GM18502 (cell line): Measurements from ENCODE around the gene SMARCA2.
"Not testable (repeated sequence)": the region's sequence is repeated elsewhere in the genome, so short reads cannot be mapped to it uniquely, and the experiment has no call there.

Experiments
- ATAC-seq: cut with Tn5 transposase; IDR thresholded peaks from one replicate; pipeline ENCODE4 v1.9.1; 2021; ENCODE audit warnings: mild to moderate bottlenecking; ENCODE audit not compliant: unreplicated experiment, poor library complexity

SMARCA2 gene

GRCh38 chr9:2132484-2133082 lies 117.4 kb downstream of the SMARCA2 start:
- no peak for ATAC-seq

- no peak for ATAC-seq
Observed at GRCh38 chr9:2134391-2134790, 119.2 kb downstream of the SMARCA2 start.

DNA sequence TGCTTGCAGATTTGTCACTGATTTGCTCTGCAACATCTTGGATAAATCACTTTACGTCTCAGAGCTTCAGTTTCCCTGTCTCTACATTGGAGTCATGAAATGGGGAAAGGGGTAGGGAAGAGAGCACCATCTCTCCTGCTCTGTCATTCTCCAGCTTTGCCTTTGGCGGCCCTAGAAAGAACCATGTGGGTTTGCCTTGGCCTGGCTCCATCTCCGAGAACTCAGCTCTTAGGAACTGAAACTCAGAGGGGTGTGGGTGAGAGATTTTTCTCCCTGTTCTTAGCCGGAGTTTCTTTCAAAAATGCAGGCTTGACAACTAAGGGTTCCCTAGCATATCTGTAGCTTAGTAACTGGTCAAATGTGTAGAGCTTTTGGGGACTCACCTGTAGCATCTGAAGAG lies 123.5 kb downstream of the SMARCA2 start:
- no peak for ATAC-seq

DNA sequence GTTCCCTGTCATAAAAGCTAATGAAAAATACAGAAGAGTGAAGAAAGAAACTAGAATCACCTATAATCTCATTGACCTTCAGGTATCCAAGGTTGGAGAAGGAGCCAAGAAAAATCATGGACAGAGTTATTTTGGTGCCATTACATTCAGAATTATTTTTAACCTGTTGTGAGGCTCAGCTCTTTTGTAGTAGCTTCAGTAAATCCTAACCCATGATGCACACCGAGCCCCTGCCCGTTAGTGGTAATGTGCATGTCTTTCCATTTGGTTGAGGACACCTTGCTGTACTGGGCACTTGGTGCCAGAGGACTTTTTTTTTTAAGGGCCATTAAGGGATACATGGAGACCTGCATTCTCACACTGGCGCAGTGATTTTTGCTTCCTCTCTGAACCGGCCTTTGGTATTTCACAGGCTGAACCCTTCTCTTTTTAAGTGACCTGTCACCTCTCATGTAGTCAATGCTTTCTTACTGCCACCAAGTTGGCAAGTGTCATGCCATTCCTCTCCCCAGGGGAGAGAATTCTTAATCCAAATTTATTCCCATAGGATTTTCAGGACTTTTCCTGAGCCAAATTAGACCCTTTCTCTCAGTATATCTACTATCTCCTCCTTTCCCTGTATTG lies 125.6 kb downstream of the SMARCA2 start:
- no peak for ATAC-seq

GRCh38 chr9:2142212-2142611 lies 127.1 kb downstream of the SMARCA2 start:
- ATAC-seq: no peak

DNA sequence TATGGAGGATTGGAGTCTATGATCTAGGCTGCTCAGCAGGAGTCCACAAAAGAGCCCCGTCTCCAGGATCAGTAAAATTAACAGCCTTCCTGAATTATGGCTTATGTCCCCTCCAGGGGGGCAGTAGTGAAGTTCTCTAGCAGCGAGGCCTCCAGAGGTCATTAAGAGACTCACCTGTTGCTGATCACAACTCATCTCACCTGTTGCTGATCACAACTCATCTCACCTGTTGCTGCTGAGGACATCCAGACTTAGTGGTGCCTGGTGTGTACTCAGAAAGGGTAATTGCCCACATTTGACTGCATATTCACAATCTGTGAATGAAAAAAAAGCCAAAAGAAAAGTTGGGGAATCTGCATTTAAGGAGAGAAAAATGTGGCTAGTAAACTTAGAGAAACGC lies 129.5 kb downstream of the SMARCA2 start:
- no peak for ATAC-seq

DNA sequence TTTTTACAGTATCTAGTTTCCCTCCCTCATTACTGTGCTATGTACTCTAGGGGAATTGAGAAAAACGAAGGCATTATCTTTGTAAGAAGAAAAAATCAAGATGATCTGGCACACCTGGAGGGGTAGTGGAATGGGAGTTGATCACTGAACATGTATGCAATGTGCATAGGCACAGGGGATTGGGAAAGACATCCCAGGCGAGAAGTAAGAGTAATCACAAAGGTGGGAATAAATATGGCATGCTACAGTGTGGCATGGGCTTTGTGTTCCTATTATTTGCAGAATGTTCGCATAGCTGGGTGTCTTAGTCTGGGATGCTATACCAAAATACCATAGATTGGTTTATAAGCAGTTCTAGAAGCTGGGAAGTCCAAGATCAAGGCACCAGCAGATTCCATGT lies 130.6 kb downstream of the SMARCA2 start:
- no peak for ATAC-seq

DNA sequence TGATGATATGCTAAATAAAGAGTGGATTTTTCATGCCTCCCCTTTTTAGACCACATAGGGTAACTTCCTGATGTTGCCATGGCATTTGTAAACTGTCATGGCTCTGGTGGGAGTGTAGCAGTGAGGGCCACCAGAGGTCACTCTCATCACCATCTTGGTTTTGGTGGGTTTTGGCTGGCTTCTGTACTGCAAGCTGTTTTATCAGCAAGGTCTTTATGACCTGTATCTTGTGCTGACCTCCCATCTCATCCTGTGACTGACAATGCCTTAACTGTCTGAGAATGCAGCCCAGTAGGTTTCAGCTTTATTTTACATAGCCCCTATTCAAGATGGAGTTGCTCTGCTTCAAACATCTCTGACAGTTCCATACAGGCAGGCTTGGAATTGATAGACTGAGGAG lies 131.6 kb downstream of the SMARCA2 start:
- ATAC-seq: not testable (repeated sequence)

DNA sequence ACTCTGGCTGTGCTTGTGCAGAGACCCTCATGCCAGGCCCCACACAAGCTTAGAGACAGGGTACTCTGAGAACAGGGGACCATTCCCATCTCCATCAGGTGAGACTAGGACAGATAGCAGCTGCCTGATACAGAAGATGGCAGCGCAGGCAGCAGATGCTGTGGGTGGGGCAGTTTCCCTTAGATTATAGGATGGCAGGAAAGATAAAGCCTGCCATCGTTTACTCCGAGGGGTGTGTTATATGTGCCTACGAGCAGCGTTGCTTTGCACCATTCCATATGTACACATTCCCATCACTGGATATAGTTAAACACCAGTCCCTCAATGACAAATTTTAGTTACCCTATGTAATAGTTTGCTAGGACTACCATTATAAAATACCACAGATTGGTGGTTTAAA lies 135.2 kb downstream of the SMARCA2 start:
- ATAC-seq: no peak

DNA sequence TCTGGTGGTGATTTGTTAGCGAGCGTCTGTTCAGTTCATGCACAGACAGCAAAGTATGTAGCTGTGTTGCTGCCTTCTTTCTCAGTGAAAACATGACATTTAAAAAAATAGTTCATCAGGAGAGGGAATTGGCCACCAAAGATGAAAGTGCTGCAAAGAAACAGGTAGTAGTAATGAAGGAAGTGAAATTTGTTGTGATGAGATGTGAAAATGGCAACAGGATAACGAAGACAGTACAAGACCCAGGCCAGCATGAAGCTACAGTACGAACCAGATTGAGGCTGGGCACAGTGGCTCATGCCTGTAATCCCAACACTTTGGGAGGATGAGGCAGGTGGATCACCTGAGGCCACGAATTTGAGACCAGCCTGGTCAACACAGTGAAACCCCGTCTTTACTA lies 136.0 kb downstream of the SMARCA2 start:
- ATAC-seq: peak; percentile 43

DNA sequence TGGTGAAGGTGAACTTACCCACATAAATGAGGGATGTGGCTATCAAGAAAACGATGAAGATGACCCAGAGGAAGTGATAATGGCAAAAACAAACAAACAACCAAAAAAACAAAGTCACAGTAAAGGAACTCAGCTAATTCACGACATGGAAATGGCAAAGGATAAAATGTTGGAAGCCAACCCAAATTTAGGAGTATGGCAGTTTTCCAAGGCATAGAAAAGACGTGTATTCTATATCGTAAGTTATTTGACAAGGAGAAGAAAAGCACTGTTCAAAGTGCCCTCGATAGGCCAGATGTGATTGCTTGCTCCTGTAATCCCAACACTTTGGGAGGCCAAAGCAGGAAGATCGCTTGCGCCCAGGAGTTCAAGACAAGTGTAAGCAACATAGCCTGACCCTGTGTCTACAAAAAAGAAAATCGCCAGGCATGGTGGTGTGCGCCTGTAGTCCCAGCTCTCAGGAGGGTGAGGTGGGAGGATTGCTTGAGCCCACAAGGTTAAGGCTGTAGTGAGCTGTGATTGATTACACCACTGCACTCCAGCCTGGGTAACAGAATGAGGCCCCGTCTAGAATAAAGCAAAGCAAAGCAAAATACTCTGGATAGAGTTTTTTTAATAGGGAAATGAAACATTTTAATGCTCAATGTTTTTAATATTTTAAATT lies 138.0 kb downstream of the SMARCA2 start:
- ATAC-seq: no peak

- no peak for ATAC-seq
Observed at GRCh38 chr9:2153630-2154217, 138.6 kb downstream of the SMARCA2 start.

DNA sequence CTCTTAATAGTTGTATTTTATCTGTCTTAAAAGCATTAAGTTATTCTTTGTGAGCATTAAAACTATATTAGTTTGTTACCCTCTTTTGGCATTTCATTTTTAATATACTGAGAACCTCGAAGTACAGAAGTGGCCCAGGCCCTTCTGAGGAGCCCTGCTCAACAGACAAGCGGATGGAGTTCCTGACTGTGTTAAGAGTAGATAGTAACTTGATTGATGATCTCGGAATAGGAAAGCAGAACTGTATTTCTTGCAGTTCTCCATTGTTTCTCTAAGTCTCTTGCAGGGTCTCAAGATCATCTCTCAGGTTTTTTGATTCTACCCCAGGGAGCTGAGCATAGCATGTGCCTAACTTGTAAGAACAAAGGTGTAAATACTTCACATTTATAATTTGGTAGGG lies 139.6 kb downstream of the SMARCA2 start:
- ATAC-seq: no peak

DNA sequence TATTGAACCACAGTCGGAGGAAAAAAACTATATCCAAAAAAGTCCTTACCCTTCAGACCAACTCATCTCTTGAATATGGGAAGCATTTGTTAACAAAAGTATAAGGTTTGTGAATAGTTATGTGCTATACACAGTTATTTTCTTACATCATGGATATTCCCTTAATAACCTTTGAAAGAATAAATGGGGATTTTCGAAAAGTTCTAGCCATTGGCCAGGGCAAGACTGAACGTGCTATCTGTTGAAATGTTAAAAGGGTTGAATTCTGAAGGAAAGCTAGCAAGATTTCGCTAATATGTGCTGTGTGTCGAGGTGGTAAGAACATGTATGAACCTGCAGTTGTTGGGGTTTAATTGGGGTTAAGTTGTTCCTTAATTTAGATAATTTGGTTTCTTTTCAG lies 140.8 kb downstream of the SMARCA2 start:
- no peak for ATAC-seq

- peak; percentile 39 for ATAC-seq
Observed at GRCh38 chr9:2157277-2158110, 142.3 kb downstream of the SMARCA2 start.

DNA sequence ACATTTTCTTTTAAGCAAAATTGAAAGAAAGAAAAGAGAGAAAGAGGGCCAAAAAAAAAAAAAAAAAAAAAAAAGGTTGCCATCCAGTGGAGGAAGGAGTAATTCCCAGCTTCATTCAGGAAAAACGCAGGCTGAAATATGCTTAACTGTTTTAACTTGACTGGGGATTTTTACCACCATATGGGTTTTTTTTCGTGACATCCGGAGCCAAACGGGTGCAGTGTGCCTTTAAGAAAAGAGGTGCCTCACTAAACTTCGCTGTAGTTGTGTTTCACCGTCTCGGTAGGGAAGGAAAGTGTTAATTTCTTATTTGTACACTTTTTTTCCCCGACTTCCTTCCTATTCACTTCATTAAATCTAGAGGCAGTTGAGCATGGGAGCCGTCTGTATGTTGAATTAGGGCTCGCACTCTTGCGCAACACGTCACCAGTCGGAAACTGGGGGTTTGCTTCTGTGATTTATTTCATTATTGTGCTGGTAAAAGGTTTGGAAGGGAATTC lies 143.0 kb downstream of the SMARCA2 start:
- peak; percentile 59 for ATAC-seq

GRCh38 chr9:2158766-2159430 lies 143.8 kb downstream of the SMARCA2 start:
- no peak for ATAC-seq

- no peak for ATAC-seq
Observed at GRCh38 chr9:2159521-2160454, 144.6 kb downstream of the SMARCA2 start.

DNA sequence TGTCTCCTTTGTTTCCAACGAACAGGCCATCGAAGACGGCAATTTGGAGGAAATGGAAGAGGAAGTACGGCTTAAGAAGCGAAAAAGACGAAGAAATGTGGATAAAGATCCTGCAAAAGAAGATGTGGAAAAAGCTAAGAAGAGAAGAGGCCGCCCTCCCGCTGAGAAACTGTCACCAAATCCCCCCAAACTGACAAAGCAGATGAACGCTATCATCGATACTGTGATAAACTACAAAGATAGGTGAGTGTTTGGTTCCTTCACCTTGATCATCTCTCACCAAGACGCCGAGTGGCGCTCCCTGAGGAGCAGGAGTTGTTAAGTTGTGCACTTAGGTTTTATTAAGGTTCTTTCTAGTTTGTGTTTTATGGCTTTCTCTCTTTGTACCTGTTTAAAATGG lies 146.5 kb downstream of the SMARCA2 start:
- no peak for ATAC-seq
